HEK293T (cell line): Measurements from ENCODE around the gene GADD45G.

Experiments used
- ARNT ChIP-seq: fragments of 450-650 bp; IDR thresholded peaks from 2 replicates; pipeline ENCODE4 v1.6.1; 2017; ENCODE audit warnings: mild to moderate bottlenecking
- BHLHE40 ChIP-seq: fragments of 450-650 bp; IDR thresholded peaks from 2 replicates; pipeline ENCODE4 v1.6.1; 2016; ENCODE audit warnings: mild to moderate bottlenecking, moderate library complexity, borderline replicate concordance
- ELF4 ChIP-seq: fragments of 450-650 bp; IDR thresholded peaks from 2 replicates; pipeline ENCODE4 v1.6.1; 2017; ENCODE audit warnings: antibody characterized with exemption
- FOXA1 ChIP-seq: fragments of 450-650 bp; IDR thresholded peaks from 2 replicates; pipeline ENCODE4 v1.6.1; 2016; ENCODE audit warnings: mild to moderate bottlenecking
- FOXK2 ChIP-seq: fragments of 450-650 bp; IDR thresholded peaks from 2 replicates; pipeline ENCODE4 v1.6.1; 2016; ENCODE audit warnings: mild to moderate bottlenecking
- FOXM1 ChIP-seq: fragments of 450-650 bp; IDR thresholded peaks from 2 replicates; pipeline ENCODE4 v1.6.1; 2017; ENCODE audit warnings: mild to moderate bottlenecking, borderline replicate concordance
- HDGF ChIP-seq: fragments of 450-650 bp; IDR thresholded peaks from 2 replicates; pipeline ENCODE4 v1.6.1; 2017; ENCODE audit warnings: antibody characterized with exemption, borderline replicate concordance
- LEF1 ChIP-seq: fragments of 450-650 bp; IDR thresholded peaks from 2 replicates; pipeline ENCODE4 v1.6.1; 2017; ENCODE audit warnings: mild to moderate bottlenecking, borderline replicate concordance
- NFRKB ChIP-seq: fragments of 450-650 bp; IDR thresholded peaks from 2 replicates; pipeline ENCODE4 v1.6.1; 2016; ENCODE audit warnings: mild to moderate bottlenecking, moderate library complexity
- PKNOX1 ChIP-seq: fragments of 450-650 bp; IDR thresholded peaks from 2 replicates; pipeline ENCODE4 v1.6.1; 2016
- SP1 ChIP-seq: fragments of 450-650 bp; IDR thresholded peaks from 2 replicates; pipeline ENCODE4 v1.6.1; 2017
- SUZ12 ChIP-seq: fragments of 450-650 bp; IDR thresholded peaks from 2 replicates; pipeline ENCODE4 v1.6.1; 2016; ENCODE audit warnings: mild to moderate bottlenecking
- TARDBP ChIP-seq: fragments of 450-650 bp; IDR thresholded peaks from 2 replicates; pipeline ENCODE4 v1.6.1; 2016
- ZNF384 ChIP-seq: fragments of 450-650 bp; IDR thresholded peaks from 2 replicates; pipeline ENCODE4 v1.6.1; 2016

- TF ChIP-seq NFRKB = no peak
- TF ChIP-seq SUZ12 = no peak
- TF ChIP-seq HDGF = no peak
- TF ChIP-seq ARNT = no peak
- TF ChIP-seq FOXK2 = no peak
- no peak for TF ChIP-seq ELF4
- no peak for TF ChIP-seq ZNF384
- TF ChIP-seq SP1 = no peak
- TF ChIP-seq TARDBP = no peak
- TF ChIP-seq FOXM1 = no peak
- no peak for TF ChIP-seq BHLHE40
- TF ChIP-seq LEF1 = no peak
- TF ChIP-seq PKNOX1 = no peak
- TF ChIP-seq FOXA1 = no peak
Observed at GRCh38 chr9:89606624-89607311, 2.0 kb downstream of the GADD45G start.
